ENCODE results near the gene ADAM19. TPM values are rescaled to one million over a fixed set of nuclear protein-coding genes. Genes with fewer than 3 reads are reported as not detected.
A peak's percentile ranks its signal among the peaks of the same experiment; 100 is the strongest.

ADAM19 gene
- total and polyA plus RNA-seq, 7 experiments from 2014 or later: 0.10 to 410 (median 0.86) TPM

- no peaks in the 10 kb centered on the region for H3K9me3 ChIP-seq (ENCODE audit: control insufficient read depth in 2 of 3, low read length in 3 of 3)
- ChIA-PET CTCF (no interaction called here), POLR2A (no interaction called here)
- H3K4me1 ChIP-seq (ENCODE audit: control insufficient read depth in 2 of 2, insufficient read depth in 2 of 2, low read length in 2 of 2): peaks cover 0 to 20% of the 10 kb centered on the region in 2 donors
- H3K9me3 Mint-ChIP-seq: peaks cover 0 to 2% (median 0%) of the 10 kb centered on the region in 11 donors
- H3K27ac ChIP-seq (ENCODE audit: low read depth, low read length): no peak overlapping the region
- H3K27me3 Mint-ChIP-seq: no peaks in the 10 kb centered on the region
- intact Hi-C loops (cut with micrococcal nuclease): no loop called here
- peaks cover 0 to 88% (median 8%) of the 10 kb centered on the region in 7 donors for H3K4me1 Mint-ChIP-seq
- no peak for DNase-seq
- H3K4me3 Mint-ChIP-seq: peak overlapping the region in 1 of 10 donors; percentile 81
- no peak for ATAC-seq
- H3K36me3 Mint-ChIP-seq: peaks cover 0 to 74% (median 0%) of the 10 kb centered on the region in 5 donors
- H3K4me3 ChIP-seq (ENCODE audit: low read length): no peak overlapping the region
- H3K27me3 ChIP-seq (ENCODE audit: control insufficient read depth in 2 of 2, insufficient read depth in 2 of 2, low read length in 2 of 2): no peaks in the 10 kb centered on the region
- peak overlapping the region in 1 of 9 donors; percentile 62 for H3K27ac Mint-ChIP-seq
- no peaks in the 10 kb centered on the region for H3K36me3 ChIP-seq (ENCODE audit: control insufficient read depth in 2 of 3, insufficient read depth in 3 of 3, low read length in 3 of 3)
These were observed 24.9 kb downstream of the ADAM19 start for GRCh38 chr5:157550663-157551062.

- peaks cover 0 to 88% (median 8%) of the 10 kb centered on the region in 7 donors for H3K4me1 Mint-ChIP-seq
- H3K27ac ChIP-seq (ENCODE audit: low read depth, low read length): no peak overlapping the region
These were observed 25.5 kb downstream of the ADAM19 start for GRCh38 chr5:157549954-157550549.

GRCh38 chr5:157549283-157549629 is 26.3 kb downstream of the ADAM19 start:
- POLR2A ChIA-PET: no interaction called here
- Histone ChIP-seq H3K4me3 (ENCODE audit: low read length) (no peak overlapping the region), H3K27me3 (ENCODE audit: control insufficient read depth in 2 of 2, insufficient read depth in 2 of 2, low read length in 2 of 2) (no peaks in the 10 kb centered on the region), H3K4me1 (ENCODE audit: control insufficient read depth in 2 of 2, insufficient read depth in 2 of 2, low read length in 2 of 2) (peaks cover 0 to 29% of the 10 kb centered on the region in 2 donors), H3K36me3 (ENCODE audit: control insufficient read depth in 2 of 3, insufficient read depth in 3 of 3, low read length in 3 of 3) (no peaks in the 10 kb centered on the region), H3K9me3 (ENCODE audit: control insufficient read depth in 2 of 3, low read length in 3 of 3) (no peaks in the 10 kb centered on the region), H3K27ac (ENCODE audit: low read depth, low read length) (no peak overlapping the region)
- Mint-ChIP-seq H3K9me3 (peaks cover 0 to 2% (median 0%) of the 10 kb centered on the region in 11 donors), H3K27ac (peak overlapping the region in 1 of 9 donors; percentile 99), H3K4me1 (peaks cover 0 to 88% (median 15%) of the 10 kb centered on the region in 7 donors), H3K4me3 (peak overlapping the region in 1 of 10 donors; percentile 81), H3K36me3 (peaks cover 0 to 81% (median 0%) of the 10 kb centered on the region in 5 donors), H3K27me3 (no peaks in the 10 kb centered on the region)
- CTCF ChIA-PET: no interaction called here
- ATAC-seq (no peak), DNase-seq (no peak)
- intact Hi-C loops (cut with micrococcal nuclease): loop anchor here in 1 of 2 donors (2.0 to 10.0 kb wide), 3 partner anchors 14 to 624 kb away; partner anchors contain the start of gene ITK

More at GRCh38 chr5:157549954-157550549, 25.5 kb downstream of the ADAM19 start:
- no peak overlapping the region for H3K4me3 ChIP-seq (ENCODE audit: low read length)
- H3K9me3 ChIP-seq (ENCODE audit: control insufficient read depth in 2 of 3, low read length in 3 of 3): no peaks in the 10 kb centered on the region
- no peaks in the 10 kb centered on the region for H3K27me3 Mint-ChIP-seq
- no peak for DNase-seq
- intact Hi-C loops (cut with micrococcal nuclease): loop anchor here in 1 of 2 donors (2.0 to 10.0 kb wide), 3 partner anchors 13 to 625 kb away; partner anchors contain the start of gene ITK
- ChIA-PET POLR2A (no interaction called here), CTCF (no interaction called here)
- peak overlapping the region in 1 of 10 donors; percentile 81 for H3K4me3 Mint-ChIP-seq
- peak overlapping the region in 1 of 9 donors; percentile 99 for H3K27ac Mint-ChIP-seq
- ATAC-seq: no peak
- H3K36me3 Mint-ChIP-seq: peaks cover 0 to 76% (median 0%) of the 10 kb centered on the region in 5 donors
- no peaks in the 10 kb centered on the region for H3K27me3 ChIP-seq (ENCODE audit: control insufficient read depth in 2 of 2, insufficient read depth in 2 of 2, low read length in 2 of 2)
- peaks cover 0 to 24% of the 10 kb centered on the region in 2 donors for H3K4me1 ChIP-seq (ENCODE audit: control insufficient read depth in 2 of 2, insufficient read depth in 2 of 2, low read length in 2 of 2)
- peaks cover 0 to 2% (median 0%) of the 10 kb centered on the region in 11 donors for H3K9me3 Mint-ChIP-seq
- H3K36me3 ChIP-seq (ENCODE audit: control insufficient read depth in 2 of 3, insufficient read depth in 3 of 3, low read length in 3 of 3): no peaks in the 10 kb centered on the region

DNA sequence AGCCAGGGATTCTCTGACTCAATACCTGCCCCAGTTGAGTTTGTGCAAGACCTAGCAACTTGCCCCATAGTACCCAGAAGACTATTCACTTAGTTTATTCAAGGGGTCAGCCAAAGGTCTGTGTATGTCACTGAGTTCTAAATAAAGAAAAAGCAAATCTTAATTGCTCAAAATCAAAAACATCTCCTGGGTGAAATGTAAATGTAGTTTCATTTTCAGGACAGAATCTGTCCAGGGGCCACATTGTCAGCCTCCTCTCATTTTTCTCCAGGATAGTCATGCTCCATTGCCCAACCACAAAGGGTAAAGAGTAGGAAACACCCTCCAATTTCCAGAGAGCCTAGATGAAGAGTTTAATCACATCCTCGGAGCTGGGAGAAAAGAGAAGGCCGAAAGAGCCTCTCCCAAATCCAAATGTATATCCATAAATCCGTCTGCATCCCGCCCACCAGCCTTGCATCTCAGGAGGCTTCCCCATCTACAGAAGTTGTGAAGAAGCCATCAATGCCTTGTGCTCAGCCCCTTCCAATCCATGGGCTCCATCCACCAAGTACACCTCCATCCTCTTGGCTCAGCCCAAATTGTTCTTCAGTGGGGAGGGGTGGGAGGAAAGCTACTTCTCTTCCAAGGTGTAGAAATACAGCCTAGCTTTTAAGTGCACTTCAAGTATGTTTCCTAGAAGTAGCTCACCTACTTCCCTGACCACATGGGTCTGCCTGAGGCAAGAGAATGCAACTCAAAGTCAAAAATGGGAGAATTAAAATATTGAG is 26.9 kb downstream of the ADAM19 start:
- no peak overlapping the region for H3K27ac ChIP-seq (ENCODE audit: low read depth, low read length)
- Mint-ChIP-seq H3K4me1 (peaks cover 0 to 89% (median 15%) of the 10 kb centered on the region in 7 donors), H3K9me3 (peaks cover 0 to 2% (median 0%) of the 10 kb centered on the region in 11 donors), H3K36me3 (peaks cover 0 to 82% (median 0%) of the 10 kb centered on the region in 5 donors), H3K27me3 (no peaks in the 10 kb centered on the region), H3K27ac (peak overlapping the region in 1 of 9 donors; percentile 99), H3K4me3 (peak overlapping the region in 1 of 10 donors; percentile 81)
- H3K36me3 ChIP-seq (ENCODE audit: control insufficient read depth in 2 of 3, insufficient read depth in 3 of 3, low read length in 3 of 3): no peaks in the 10 kb centered on the region
- H3K4me3 ChIP-seq (ENCODE audit: low read length): no peak overlapping the region
- no peaks in the 10 kb centered on the region for H3K27me3 ChIP-seq (ENCODE audit: control insufficient read depth in 2 of 2, insufficient read depth in 2 of 2, low read length in 2 of 2)
- peak; percentile 23 for ATAC-seq
- intact Hi-C loops (cut with micrococcal nuclease): loop anchor here in 1 of 2 donors (2.0 to 10.0 kb wide), 3 partner anchors 14 to 624 kb away; partner anchors contain the start of gene ITK
- no peak for DNase-seq
- CTCF ChIA-PET: interaction anchor here (0.5 kb wide), 1 partner anchor 762 kb away, joined by 3 read pairs; no protein-coding TSS in a partner anchor
- POLR2A ChIA-PET: no interaction called here
- H3K9me3 ChIP-seq (ENCODE audit: control insufficient read depth in 2 of 3, low read length in 3 of 3): no peaks in the 10 kb centered on the region
- H3K4me1 ChIP-seq (ENCODE audit: control insufficient read depth in 2 of 2, insufficient read depth in 2 of 2, low read length in 2 of 2): peaks cover 0 to 34% of the 10 kb centered on the region in 2 donors

GRCh38 chr5:157547941-157548512 is 27.5 kb downstream of the ADAM19 start:
- Histone ChIP-seq H3K9me3 (ENCODE audit: control insufficient read depth in 2 of 3, low read length in 3 of 3) (no peaks in the 10 kb centered on the region), H3K4me1 (ENCODE audit: control insufficient read depth in 2 of 2, insufficient read depth in 2 of 2, low read length in 2 of 2) (peaks cover 0 to 41% of the 10 kb centered on the region in 2 donors), H3K36me3 (ENCODE audit: control insufficient read depth in 2 of 3, insufficient read depth in 3 of 3, low read length in 3 of 3) (no peaks in the 10 kb centered on the region), H3K27ac (ENCODE audit: low read depth, low read length) (no peak overlapping the region), H3K27me3 (ENCODE audit: control insufficient read depth in 2 of 2, insufficient read depth in 2 of 2, low read length in 2 of 2) (no peaks in the 10 kb centered on the region), H3K4me3 (ENCODE audit: low read length) (no peak overlapping the region)
- Mint-ChIP-seq H3K27ac (peak overlapping the region in 1 of 9 donors; percentile 99), H3K4me1 (peaks cover 0 to 94% (median 15%) of the 10 kb centered on the region in 7 donors), H3K9me3 (peaks cover 0 to 2% (median 0%) of the 10 kb centered on the region in 11 donors), H3K27me3 (no peaks in the 10 kb centered on the region), H3K4me3 (peak overlapping the region in 1 of 10 donors; percentile 81), H3K36me3 (peaks cover 0 to 87% (median 0%) of the 10 kb centered on the region in 5 donors)
- ATAC-seq: no peak
- CTCF ChIA-PET: no interaction called here
- no peak for DNase-seq
- intact Hi-C loops (cut with micrococcal nuclease): loop anchor here in 1 of 2 donors (2.0 to 10.0 kb wide), 3 partner anchors 15 to 623 kb away; partner anchors contain the start of gene ITK
- POLR2A ChIA-PET: no interaction called here

- peak overlapping the region in 1 of 9 donors; percentile 99 for H3K27ac Mint-ChIP-seq
- peaks cover 5 to 97% (median 22%) of the 10 kb centered on the region in 7 donors for H3K4me1 Mint-ChIP-seq
- H3K9me3 ChIP-seq (ENCODE audit: control insufficient read depth in 2 of 3, low read length in 3 of 3): no peaks in the 10 kb centered on the region
- DNase-seq (no peak), ATAC-seq (no peak)
- no peaks in the 10 kb centered on the region for H3K27me3 ChIP-seq (ENCODE audit: control insufficient read depth in 2 of 2, insufficient read depth in 2 of 2, low read length in 2 of 2)
- peaks cover 0 to 2% (median 0%) of the 10 kb centered on the region in 11 donors for H3K9me3 Mint-ChIP-seq
- intact Hi-C loops (cut with micrococcal nuclease): loop anchor here in 1 of 2 donors (10.0 kb wide), 2 partner anchors 362 to 622 kb away; partner anchors contain the start of gene ITK
- H3K4me3 ChIP-seq (ENCODE audit: low read length): no peak overlapping the region
- H3K36me3 ChIP-seq (ENCODE audit: control insufficient read depth in 2 of 3, insufficient read depth in 3 of 3, low read length in 3 of 3): no peaks in the 10 kb centered on the region
- peaks cover 0 to 81% (median 0%) of the 10 kb centered on the region in 5 donors for H3K36me3 Mint-ChIP-seq
- peak overlapping the region in 1 of 10 donors; percentile 85 for H3K4me3 Mint-ChIP-seq
- no peaks in the 10 kb centered on the region for H3K27me3 Mint-ChIP-seq
- H3K4me1 ChIP-seq (ENCODE audit: control insufficient read depth in 2 of 2, insufficient read depth in 2 of 2, low read length in 2 of 2): peaks cover 6 to 50% of the 10 kb centered on the region in 2 donors
- CTCF ChIA-PET: no interaction called here
- H3K27ac ChIP-seq (ENCODE audit: low read depth, low read length): no peak overlapping the region
- POLR2A ChIA-PET: interaction anchor here (0.6 kb wide), 1 partner anchor 217 kb away, joined by 3 read pairs; no protein-coding TSS in a partner anchor
These were observed 29.0 kb downstream of the ADAM19 start for GRCh38 chr5:157546456-157547100.
